ENCODE measurements around the gene SWSAP1. TPM values are rescaled to one million over a fixed set of nuclear protein-coding genes. Genes with fewer than 3 reads are reported as not detected.

The SWSAP1 gene
- total RNA-seq, 1 donor from 2014 or later: 0.53 TPM

DNA sequence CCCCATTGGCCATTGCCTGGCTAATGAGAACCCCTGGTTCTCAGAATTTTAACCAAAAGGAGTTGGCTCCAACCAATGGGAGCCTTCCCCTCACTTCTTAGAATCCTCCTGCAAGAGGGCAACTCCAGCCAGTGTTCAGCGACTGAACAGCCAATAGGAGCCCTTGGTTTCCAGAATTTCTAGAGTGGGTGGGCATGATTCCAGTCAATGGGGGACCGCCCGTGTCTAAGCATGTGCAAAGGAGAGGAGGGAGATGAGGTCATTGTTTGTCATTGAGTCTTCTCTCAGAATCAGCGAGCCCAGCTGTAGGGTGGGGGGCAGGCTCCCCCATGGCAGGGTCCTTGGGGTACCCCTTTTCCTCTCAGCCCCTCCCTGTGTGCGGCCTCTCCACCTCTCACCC is 9.5 kb upstream of the SWSAP1 start:
- Histone ChIP-seq H3K4me3 (ENCODE audit: low read depth, low read length) (no peak overlapping the region), H3K36me3 (ENCODE audit: control insufficient read depth, insufficient read depth, low read length) (peaks cover 14% of the 10 kb centered on the region), H3K27me3 (ENCODE audit: control insufficient read depth, insufficient read depth, low read length) (no peaks in the 10 kb centered on the region)
- no peak for DNase-seq (ENCODE audit: low read depth)
- TF ChIP-seq CTCF (IDR thresholded peaks at IDR 0.05; ENCODE audit: insufficient read depth, low read length, severe bottlenecking): no peak
- no peak for FAIRE-seq

DNA sequence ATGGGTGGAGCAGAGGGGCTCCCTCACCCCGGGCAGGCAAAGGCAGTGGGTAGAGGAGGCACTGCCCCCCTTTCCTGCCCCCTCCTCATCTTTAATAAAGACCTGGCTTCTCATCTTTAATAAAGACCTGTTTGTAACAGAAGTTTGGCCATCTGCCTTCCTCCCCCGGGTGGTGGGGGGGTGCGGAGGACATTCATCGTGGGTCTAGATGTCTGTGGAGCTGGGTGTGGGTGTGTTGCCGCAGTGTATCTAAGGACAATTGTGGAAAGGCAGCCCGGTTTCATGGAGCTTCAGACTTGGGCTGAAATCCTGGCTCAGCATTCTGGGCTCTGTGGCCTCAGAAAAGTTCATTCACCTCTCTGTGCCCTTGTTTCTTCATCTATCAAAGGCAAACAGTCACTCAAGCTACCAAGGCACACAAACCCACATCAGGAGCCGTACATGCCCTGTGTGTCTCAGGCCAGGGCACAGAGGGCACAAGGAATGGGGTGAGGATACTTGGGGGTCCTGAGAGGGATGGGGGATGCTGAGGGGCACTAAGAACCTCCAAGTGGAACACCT is 8.8 kb upstream of the SWSAP1 start:
- Histone ChIP-seq H3K4me3 (ENCODE audit: low read depth, low read length) (no peak overlapping the region), H3K36me3 (ENCODE audit: control insufficient read depth, insufficient read depth, low read length) (peaks cover 14% of the 10 kb centered on the region), H3K27me3 (ENCODE audit: control insufficient read depth, insufficient read depth, low read length) (no peaks in the 10 kb centered on the region)
- FAIRE-seq (no peak), DNase-seq (ENCODE audit: low read depth) (no peak)
- no peak for TF ChIP-seq CTCF (IDR thresholded peaks at IDR 0.05; ENCODE audit: insufficient read depth, low read length, severe bottlenecking)

- Histone ChIP-seq H3K36me3 (ENCODE audit: control insufficient read depth, insufficient read depth, low read length) (peaks cover 13% of the 10 kb centered on the region), H3K27me3 (ENCODE audit: control insufficient read depth, insufficient read depth, low read length) (no peaks in the 10 kb centered on the region), H3K4me3 (ENCODE audit: low read depth, low read length) (no peak overlapping the region)
- TF ChIP-seq CTCF (IDR thresholded peaks at IDR 0.05; ENCODE audit: insufficient read depth, low read length, severe bottlenecking): no peak
- FAIRE-seq: no peak
- no peak for DNase-seq (ENCODE audit: low read depth)
These were observed 6.9 kb upstream of the SWSAP1 start for GRCh38 chr19:11367528-11367927.

GRCh38 chr19:11370744-11371143 is 3.7 kb upstream of the SWSAP1 start:
- no peak for TF ChIP-seq CTCF (IDR thresholded peaks at IDR 0.05; ENCODE audit: insufficient read depth, low read length, severe bottlenecking)

GRCh38 chr19:11373166-11373884 is 1.1 kb upstream of the SWSAP1 start:
- TF ChIP-seq CTCF (IDR thresholded peaks at IDR 0.05; ENCODE audit: insufficient read depth, low read length, severe bottlenecking): no peak
- H3K27me3 ChIP-seq (ENCODE audit: control insufficient read depth, insufficient read depth, low read length): no peaks in the 10 kb centered on the region
- peaks cover 1% of the 10 kb centered on the region for H3K36me3 ChIP-seq (ENCODE audit: control insufficient read depth, insufficient read depth, low read length)
- peak; percentile 47 for DNase-seq (ENCODE audit: low read depth)
- H3K4me3 ChIP-seq (ENCODE audit: low read depth, low read length): no peak overlapping the region
- no peak for FAIRE-seq

More at GRCh38 chr19:11370744-11371143, 3.7 kb upstream of the SWSAP1 start:
- H3K4me3 ChIP-seq (ENCODE audit: low read depth, low read length): no peak overlapping the region
- DNase-seq (ENCODE audit: low read depth) (no peak), FAIRE-seq (no peak)
- no peaks in the 10 kb centered on the region for H3K27me3 ChIP-seq (ENCODE audit: control insufficient read depth, insufficient read depth, low read length)
- H3K36me3 ChIP-seq (ENCODE audit: control insufficient read depth, insufficient read depth, low read length): peaks cover 4% of the 10 kb centered on the region
